DND-41 (cell line): ENCODE results near the gene TCHH.

ENCODE experiments used
- CTCF ChIP-seq: IDR thresholded peaks from 2 replicates; pipeline ENCODE4 v1.5.1; 2012; ENCODE audit warnings: borderline replicate concordance, low read length, moderate library complexity, mild to moderate bottlenecking; ENCODE audit not compliant: poor library complexity, severe bottlenecking; ENCODE audit errors: extremely low read depth
- EZH2 ChIP-seq: IDR thresholded peaks from 3 replicates; pipeline ENCODE4 v1.6.1; 2012; ENCODE audit warnings: borderline replicate concordance, low read depth, mild to moderate bottlenecking, moderate library complexity, low read length, inconsistent platforms; ENCODE audit not compliant: severe bottlenecking

GRCh38 chr1:152067929-152068328 lies 47.3 kb downstream of the TCHH start:
- no peak for TF ChIP-seq EZH2
- no peak for TF ChIP-seq CTCF
